HEK293 (cell line): Measurements from ENCODE around the gene FOSL1.

Source experiments
- CTCF ChIA-PET: fragments of 350-600 bp; formaldehyde crosslinking; extraction: SDS; loops from one replicate; lab custom pipeline; 2021; ENCODE audit warnings: antibody characterized with exemption; lab: Yijun Ruan, JAX
- POLR2A ChIA-PET: fragments of 300-600 bp; formaldehyde crosslinking; extraction: SDS; loops from one replicate; lab custom pipeline; 2020; ENCODE audit warnings: antibody characterized with exemption, inconsistent platforms; lab: Yijun Ruan, JAX
- H3K27ac ChIP-seq: fragments of 200-500 bp; sonication (Bioruptor generic); 2 replicates; pipeline ENCODE4 v1.5.1; 2014; ENCODE audit warnings: low read depth, low read length, control low read depth, inconsistent platforms; ENCODE audit errors: extremely low read depth
- H3K36me3 ChIP-seq, 2 experiments: fragments of 200-500 bp in 1 of 2; sonication (Bioruptor generic) in 1 of 2; 1 replicate in 1 of 2; 2 replicates in 1 of 2; pipeline ENCODE4 v1.5.1; 2014 to 2017; ENCODE audit warnings: inconsistent platforms in 2 of 2, low read length in 2 of 2; ENCODE audit not compliant: control insufficient read depth in 2 of 2, insufficient read depth in 1 of 2
- H3K4me1 ChIP-seq: fragments of 200-500 bp; sonication (Bioruptor generic); 2 replicates; pipeline ENCODE4 v1.5.1; 2014; ENCODE audit warnings: mild to moderate bottlenecking, low read length, inconsistent platforms; ENCODE audit not compliant: control insufficient read depth, insufficient read depth
- H3K4me3 ChIP-seq: 2 replicates; pipeline ENCODE4 v1.5.1; 2011; ENCODE audit warnings: low read depth, mild to moderate bottlenecking, control low read depth, low read length, moderate library complexity
- H3K9me3 ChIP-seq: fragments of 200-500 bp; sonication (Bioruptor generic); 2 replicates; pipeline ENCODE4 v1.5.1; 2014; ENCODE audit warnings: low read depth, low read length, inconsistent platforms; ENCODE audit not compliant: control insufficient read depth, insufficient read depth
- GLIS1 ChIP-seq: fragments of 450-650 bp; formaldehyde crosslinking; IDR thresholded peaks from 2 replicates; pipeline ENCODE4 v1.5.1; 2016; ENCODE audit warnings: missing biosample characterization, missing genetic modification characterization
- GLIS2 ChIP-seq: fragments of 450-650 bp; formaldehyde crosslinking; IDR thresholded peaks from 2 replicates; pipeline ENCODE4 v1.5.1; 2016; ENCODE audit warnings: missing biosample characterization, missing genetic modification characterization
- OVOL3 ChIP-seq: fragments of 450-650 bp; formaldehyde crosslinking; IDR thresholded peaks from 2 replicates; pipeline ENCODE4 v1.5.1; 2016; ENCODE audit warnings: missing biosample characterization, missing genetic modification characterization
- SP7 ChIP-seq: fragments of 450-650 bp; formaldehyde crosslinking; IDR thresholded peaks from 2 replicates; pipeline ENCODE4 v1.5.1; 2016; ENCODE audit warnings: missing biosample characterization, missing genetic modification characterization
- ZBTB17 ChIP-seq: fragments of 450-650 bp; formaldehyde crosslinking; IDR thresholded peaks from 2 replicates; pipeline ENCODE4 v1.5.1; 2016; ENCODE audit warnings: missing biosample characterization, missing genetic modification characterization
- ZBTB21 ChIP-seq: fragments of 450-650 bp; formaldehyde crosslinking; IDR thresholded peaks from 2 replicates; pipeline ENCODE4 v1.5.1; 2017; ENCODE audit warnings: missing biosample characterization, missing genetic modification characterization
- ZNF324 ChIP-seq: fragments of 450-650 bp; formaldehyde crosslinking; IDR thresholded peaks from 2 replicates; pipeline ENCODE4 v1.5.1; 2016; ENCODE audit warnings: missing biosample characterization, missing genetic modification characterization
- ZNF560 ChIP-seq: fragments of 450-650 bp; formaldehyde crosslinking; IDR thresholded peaks from 2 replicates; pipeline ENCODE4 v1.5.1; 2017; ENCODE audit warnings: missing biosample characterization, missing genetic modification characterization, borderline replicate concordance
- ZNF626 ChIP-seq: fragments of 450-650 bp; sonication (Bioruptor Pico); formaldehyde crosslinking; IDR thresholded peaks from 2 replicates; pipeline ENCODE4 v1.5.1; 2018; ENCODE audit warnings: missing biosample characterization, missing genetic modification characterization, inconsistent platforms
- ZNF629 ChIP-seq: fragments of 450-650 bp; formaldehyde crosslinking; IDR thresholded peaks from 2 replicates; pipeline ENCODE4 v1.5.1; 2017; ENCODE audit warnings: missing biosample characterization, missing genetic modification characterization
- ZNF658 ChIP-seq: fragments of 450-650 bp; formaldehyde crosslinking; IDR thresholded peaks from 2 replicates; pipeline ENCODE4; 2016; ENCODE audit warnings: missing biosample characterization, missing genetic modification characterization
- ZNF837 ChIP-seq: fragments of 450-650 bp; formaldehyde crosslinking; IDR thresholded peaks from 2 replicates; pipeline ENCODE4 v1.5.1; 2016; ENCODE audit warnings: missing biosample characterization, missing genetic modification characterization
- TF ChIP-seq, protein P1 (sequence below): fragments of 450-650 bp; formaldehyde crosslinking; IDR thresholded peaks from 2 replicates; pipeline ENCODE4 v1.5.1; 2017; ENCODE audit warnings: missing biosample characterization, missing genetic modification characterization
- TF ChIP-seq, protein P2 (sequence below): fragments of 450-650 bp; IDR thresholded peaks from 2 replicates; pipeline ENCODE4 v1.5.1; 2018; ENCODE audit warnings: missing biosample characterization, missing genetic modification characterization
- TF ChIP-seq, protein P3 (sequence below): fragments of 450-650 bp; formaldehyde crosslinking; IDR thresholded peaks from 2 replicates; pipeline ENCODE4 v1.5.1; 2016; ENCODE audit warnings: missing biosample characterization, missing genetic modification characterization
- TF ChIP-seq, protein P4 (sequence below): fragments of 450-650 bp; IDR thresholded peaks from 2 replicates; pipeline ENCODE4 v1.5.1; 2018; ENCODE audit warnings: missing biosample characterization, mild to moderate bottlenecking, missing genetic modification characterization

Gene FOSL1

DNA sequence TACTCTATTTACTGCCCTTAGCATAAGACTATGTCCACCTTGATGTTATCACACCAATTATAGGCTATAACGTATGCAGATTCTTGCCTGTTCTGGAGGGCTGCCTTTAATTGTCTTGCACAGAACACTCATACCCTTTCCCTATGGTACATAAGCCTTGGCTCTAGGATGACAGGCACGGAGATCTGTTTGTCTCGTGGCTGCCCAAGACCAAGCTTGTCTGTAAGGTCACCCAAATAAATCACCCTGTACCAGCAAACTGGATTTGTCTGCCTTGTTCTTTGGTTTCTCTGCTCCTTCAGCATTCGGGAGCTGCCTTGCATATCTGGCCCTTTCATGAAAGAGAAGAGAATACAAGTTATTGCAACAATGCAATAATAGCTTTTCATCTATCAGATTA lies 37.6 kb upstream of the FOSL1 start:
- Histone ChIP-seq H3K27ac (no peak overlapping the region), H3K9me3 (no peaks in the 10 kb centered on the region), H3K4me3 (no peak overlapping the region), H3K4me1 (no peaks in the 10 kb centered on the region), H3K36me3 (no peaks in the 10 kb centered on the region)
- TF ChIP-seq OVOL3 (tag by site-specific recombination), result no peak
- ChIA-PET CTCF (interaction anchor here (0.9 to 1.1 kb wide), 2 partner anchors 50 to 53 kb away, joined by 4 to 7 read pairs; no protein-coding TSS in a partner anchor), POLR2A (interaction anchor here (1.5 kb wide), 1 partner anchor 49 kb away, joined by 4 read pairs; the partner anchor contains the start of gene FIBP)

DNA sequence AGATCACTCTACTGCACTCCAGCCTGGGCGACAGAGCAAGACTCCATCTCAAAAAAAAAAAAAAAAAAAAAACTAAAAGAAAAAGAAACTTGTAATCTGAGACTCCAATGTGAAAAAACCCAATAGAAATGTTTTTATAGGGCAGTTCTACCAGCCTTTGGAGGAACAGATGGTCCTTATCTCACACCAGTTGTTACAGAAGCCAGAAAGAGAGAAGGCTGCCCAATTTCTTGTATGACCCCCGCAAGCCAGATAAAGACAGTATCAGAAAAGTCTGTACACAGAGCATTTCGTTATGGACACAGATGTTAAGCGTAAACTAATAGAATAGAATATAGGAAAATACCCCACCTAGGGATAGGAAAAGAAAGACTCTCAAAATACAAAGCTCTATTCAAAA lies 33.8 kb upstream of the FOSL1 start:
- POLR2A ChIA-PET, result no interaction called here
- Histone ChIP-seq H3K27ac (no peak overlapping the region), H3K9me3 (no peaks in the 10 kb centered on the region), H3K4me1 (no peaks in the 10 kb centered on the region), H3K4me3 (no peak overlapping the region), H3K36me3 (no peaks in the 10 kb centered on the region)
- CTCF ChIA-PET, result interaction anchor here (0.6 to 2.8 kb wide), 2 partner anchors 39 to 49 kb away, joined by 4 to 15 read pairs; no protein-coding TSS in a partner anchor
- no peak for TF ChIP-seq ZNF324
- no peak for TF ChIP-seq ZNF658
- no peak for TF ChIP-seq ZNF626 (tag by site-specific recombination)
- TF ChIP-seq, all 188 proteins: peak for 0

GRCh38 chr11:65932558-65932919 lies 32.4 kb upstream of the FOSL1 start:
- Histone ChIP-seq H3K27ac (no peak overlapping the region), H3K36me3 (no peaks in the 10 kb centered on the region), H3K4me3 (no peak overlapping the region), H3K4me1 (no peaks in the 10 kb centered on the region), H3K9me3 (no peaks in the 10 kb centered on the region)
- ChIA-PET POLR2A (no interaction called here), CTCF (interaction anchor here (1.1 to 1.5 kb wide), 4 partner anchors 43 to 73 kb away, joined by 3 to 5 read pairs (median 4); partner anchors contain the start of gene FIBP)
- TF ChIP-seq, protein P1, sequence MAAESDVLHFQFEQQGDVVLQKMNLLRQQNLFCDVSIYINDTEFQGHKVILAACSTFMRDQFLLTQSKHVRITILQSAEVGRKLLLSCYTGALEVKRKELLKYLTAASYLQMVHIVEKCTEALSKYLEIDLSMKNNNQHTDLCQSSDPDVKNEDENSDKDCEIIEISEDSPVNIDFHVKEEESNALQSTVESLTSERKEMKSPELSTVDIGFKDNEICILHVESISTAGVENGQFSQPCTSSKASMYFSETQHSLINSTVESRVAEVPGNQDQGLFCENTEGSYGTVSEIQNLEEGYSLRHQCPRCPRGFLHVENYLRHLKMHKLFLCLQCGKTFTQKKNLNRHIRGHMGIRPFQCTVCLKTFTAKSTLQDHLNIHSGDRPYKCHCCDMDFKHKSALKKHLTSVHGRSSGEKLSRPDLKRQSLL (tag by site-specific recombination), result 0 out of 2 replicates have a peak, but pooled peaks have one; percentile 12
- TF ChIP-seq ZBTB17, result 0 out of 2 replicates have a peak, but pooled peaks have one; percentile 14
- 0 out of 2 replicates have a peak, but pooled peaks have one; percentile 17 for TF ChIP-seq ZNF629 (tag by site-specific recombination)
- TF ChIP-seq SP7 (tag by site-specific recombination), result no peak
- TF ChIP-seq GLIS1 (tag by site-specific recombination), result peak; percentile 57; the same call in 1 of the 2 replicates

GRCh38 chr11:65931773-65932557 lies 31.8 kb upstream of the FOSL1 start:
- POLR2A ChIA-PET, result interaction anchor here (1.0 kb wide), 1 partner anchor 16 kb away, joined by 3 read pairs; no protein-coding TSS in a partner anchor
- no peak overlapping the region for H3K27ac ChIP-seq
- CTCF ChIA-PET, result interaction anchor here (1.1 to 1.5 kb wide), 5 partner anchors 42 to 72 kb away, joined by 3 to 5 read pairs (median 5); partner anchors contain the start of gene FIBP

GRCh38 chr11:65928667-65929066 lies 28.5 kb upstream of the FOSL1 start:
- H3K27ac ChIP-seq, result no peak overlapping the region
- no peaks in the 10 kb centered on the region for H3K4me1 ChIP-seq
- ChIA-PET CTCF (interaction anchor here (1.2 kb wide), 1 partner anchor 41 kb away, joined by 4 read pairs; the partner anchor contains the start of gene FIBP), POLR2A (no interaction called here)
- H3K36me3 ChIP-seq, result no peaks in the 10 kb centered on the region
- no peaks in the 10 kb centered on the region for H3K9me3 ChIP-seq
- TF ChIP-seq, protein P2, sequence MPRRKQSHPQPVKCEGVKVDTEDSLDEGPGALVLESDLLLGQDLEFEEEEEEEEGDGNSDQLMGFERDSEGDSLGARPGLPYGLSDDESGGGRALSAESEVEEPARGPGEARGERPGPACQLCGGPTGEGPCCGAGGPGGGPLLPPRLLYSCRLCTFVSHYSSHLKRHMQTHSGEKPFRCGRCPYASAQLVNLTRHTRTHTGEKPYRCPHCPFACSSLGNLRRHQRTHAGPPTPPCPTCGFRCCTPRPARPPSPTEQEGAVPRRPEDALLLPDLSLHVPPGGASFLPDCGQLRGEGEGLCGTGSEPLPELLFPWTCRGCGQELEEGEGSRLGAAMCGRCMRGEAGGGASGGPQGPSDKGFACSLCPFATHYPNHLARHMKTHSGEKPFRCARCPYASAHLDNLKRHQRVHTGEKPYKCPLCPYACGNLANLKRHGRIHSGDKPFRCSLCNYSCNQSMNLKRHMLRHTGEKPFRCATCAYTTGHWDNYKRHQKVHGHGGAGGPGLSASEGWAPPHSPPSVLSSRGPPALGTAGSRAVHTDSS (tag by site-specific recombination), result no peak
- no peak for TF ChIP-seq ZNF837 (tag by site-specific recombination)
- TF ChIP-seq, protein P3, sequence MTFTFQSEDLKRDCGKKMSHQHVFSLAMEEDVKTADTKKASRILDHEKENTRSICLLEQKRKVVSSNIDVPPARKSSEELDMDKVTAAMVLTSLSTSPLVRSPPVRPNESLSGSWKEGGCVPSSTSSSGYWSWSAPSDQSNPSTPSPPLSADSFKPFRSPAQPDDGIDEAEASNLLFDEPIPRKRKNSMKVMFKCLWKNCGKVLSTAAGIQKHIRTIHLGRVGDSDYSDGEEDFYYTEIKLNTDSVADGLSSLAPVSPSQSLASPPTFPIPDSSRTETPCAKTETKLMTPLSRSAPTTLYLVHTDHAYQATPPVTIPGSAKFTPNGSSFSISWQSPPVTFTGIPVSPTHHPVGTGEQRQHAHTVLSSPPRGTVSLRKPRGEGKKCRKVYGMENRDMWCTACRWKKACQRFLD (tag by site-specific recombination), result no peak
- TF ChIP-seq, protein P4, sequence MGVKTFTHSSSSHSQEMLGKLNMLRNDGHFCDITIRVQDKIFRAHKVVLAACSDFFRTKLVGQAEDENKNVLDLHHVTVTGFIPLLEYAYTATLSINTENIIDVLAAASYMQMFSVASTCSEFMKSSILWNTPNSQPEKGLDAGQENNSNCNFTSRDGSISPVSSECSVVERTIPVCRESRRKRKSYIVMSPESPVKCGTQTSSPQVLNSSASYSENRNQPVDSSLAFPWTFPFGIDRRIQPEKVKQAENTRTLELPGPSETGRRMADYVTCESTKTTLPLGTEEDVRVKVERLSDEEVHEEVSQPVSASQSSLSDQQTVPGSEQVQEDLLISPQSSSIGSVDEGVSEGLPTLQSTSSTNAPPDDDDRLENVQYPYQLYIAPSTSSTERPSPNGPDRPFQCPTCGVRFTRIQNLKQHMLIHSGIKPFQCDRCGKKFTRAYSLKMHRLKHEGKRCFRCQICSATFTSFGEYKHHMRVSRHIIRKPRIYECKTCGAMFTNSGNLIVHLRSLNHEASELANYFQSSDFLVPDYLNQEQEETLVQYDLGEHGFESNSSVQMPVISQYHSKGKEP, result no peak
- TF ChIP-seq ZNF560 (tag by site-specific recombination), result no peak
- H3K4me3 ChIP-seq, result no peak overlapping the region

More at GRCh38 chr11:65931773-65932557, 31.8 kb upstream of the FOSL1 start:
- no peak overlapping the region for H3K4me3 ChIP-seq
- no peaks in the 10 kb centered on the region for H3K36me3 ChIP-seq
- no peaks in the 10 kb centered on the region for H3K4me1 ChIP-seq
- TF ChIP-seq ZBTB21 (tag by site-specific recombination) (no peak), GLIS2 (tag by site-specific recombination) (peak; percentile 17; the same call in 1 of the 2 replicates)
- TF ChIP-seq, all 188 proteins: peak for 1
- H3K9me3 ChIP-seq, result no peaks in the 10 kb centered on the region
